ENCODE measurements around the gene CACNA1G. TPM values are rescaled to one million over a fixed set of nuclear protein-coding genes. Genes with fewer than 3 reads are reported as not detected.

Gene CACNA1G
- total and polyA plus RNA-seq, 4 donors: under 0.01 to 0.14 (median 0.01) TPM; not detected in 1

- Histone ChIP-seq H3K4me3 (ENCODE audit: low read depth in 1 of 3, low read length in 3 of 3) (no peak overlapping the region), H3K36me3 (ENCODE audit: control insufficient read depth in 4 of 4, insufficient read depth in 3 of 4, low read depth in 1 of 4, low read length in 3 of 4) (no peaks in the 10 kb centered on the region), H3K27me3 (ENCODE audit: control insufficient read depth in 4 of 4, insufficient read depth in 4 of 4, low read length in 3 of 4) (no peaks in the 10 kb centered on the region), H3K4me1 (ENCODE audit: control insufficient read depth in 4 of 4, insufficient read depth in 4 of 4, low read length in 3 of 4) (no peaks in the 10 kb centered on the region), H3K9me3 (ENCODE audit: control insufficient read depth in 4 of 4, low read length in 3 of 4) (no peaks in the 10 kb centered on the region), H3K27ac (ENCODE audit: low read depth in 1 of 2, low read length in 2 of 2) (no peak overlapping the region), H3K9ac (ENCODE audit: low read depth in 1 of 2, low read length in 2 of 2) (no peak overlapping the region)
- TF ChIP-seq, protein P1, sequence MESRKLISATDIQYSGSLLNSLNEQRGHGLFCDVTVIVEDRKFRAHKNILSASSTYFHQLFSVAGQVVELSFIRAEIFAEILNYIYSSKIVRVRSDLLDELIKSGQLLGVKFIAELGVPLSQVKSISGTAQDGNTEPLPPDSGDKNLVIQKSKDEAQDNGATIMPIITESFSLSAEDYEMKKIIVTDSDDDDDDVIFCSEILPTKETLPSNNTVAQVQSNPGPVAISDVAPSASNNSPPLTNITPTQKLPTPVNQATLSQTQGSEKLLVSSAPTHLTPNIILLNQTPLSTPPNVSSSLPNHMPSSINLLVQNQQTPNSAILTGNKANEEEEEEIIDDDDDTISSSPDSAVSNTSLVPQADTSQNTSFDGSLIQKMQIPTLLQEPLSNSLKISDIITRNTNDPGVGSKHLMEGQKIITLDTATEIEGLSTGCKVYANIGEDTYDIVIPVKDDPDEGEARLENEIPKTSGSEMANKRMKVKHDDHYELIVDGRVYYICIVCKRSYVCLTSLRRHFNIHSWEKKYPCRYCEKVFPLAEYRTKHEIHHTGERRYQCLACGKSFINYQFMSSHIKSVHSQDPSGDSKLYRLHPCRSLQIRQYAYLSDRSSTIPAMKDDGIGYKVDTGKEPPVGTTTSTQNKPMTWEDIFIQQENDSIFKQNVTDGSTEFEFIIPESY (IDR thresholded peaks at IDR 0.05): no peak
- TF ChIP-seq HNF4A (conservative IDR thresholded peaks at IDR 0.05) (no peak), HNF4G (IDR thresholded peaks at IDR 0.05) (no peak), YY1 (IDR thresholded peaks at IDR 0.05) (no peak), MAX (IDR thresholded peaks at IDR 0.05) (no peak), NR2F2 (IDR thresholded peaks at IDR 0.05) (no peak), ATF3 (IDR thresholded peaks at IDR 0.05) (no peak), RAD21 (IDR thresholded peaks at IDR 0.05) (no peak), SP1 (IDR thresholded peaks at IDR 0.05) (no peak)
- TF ChIP-seq, protein P2, sequence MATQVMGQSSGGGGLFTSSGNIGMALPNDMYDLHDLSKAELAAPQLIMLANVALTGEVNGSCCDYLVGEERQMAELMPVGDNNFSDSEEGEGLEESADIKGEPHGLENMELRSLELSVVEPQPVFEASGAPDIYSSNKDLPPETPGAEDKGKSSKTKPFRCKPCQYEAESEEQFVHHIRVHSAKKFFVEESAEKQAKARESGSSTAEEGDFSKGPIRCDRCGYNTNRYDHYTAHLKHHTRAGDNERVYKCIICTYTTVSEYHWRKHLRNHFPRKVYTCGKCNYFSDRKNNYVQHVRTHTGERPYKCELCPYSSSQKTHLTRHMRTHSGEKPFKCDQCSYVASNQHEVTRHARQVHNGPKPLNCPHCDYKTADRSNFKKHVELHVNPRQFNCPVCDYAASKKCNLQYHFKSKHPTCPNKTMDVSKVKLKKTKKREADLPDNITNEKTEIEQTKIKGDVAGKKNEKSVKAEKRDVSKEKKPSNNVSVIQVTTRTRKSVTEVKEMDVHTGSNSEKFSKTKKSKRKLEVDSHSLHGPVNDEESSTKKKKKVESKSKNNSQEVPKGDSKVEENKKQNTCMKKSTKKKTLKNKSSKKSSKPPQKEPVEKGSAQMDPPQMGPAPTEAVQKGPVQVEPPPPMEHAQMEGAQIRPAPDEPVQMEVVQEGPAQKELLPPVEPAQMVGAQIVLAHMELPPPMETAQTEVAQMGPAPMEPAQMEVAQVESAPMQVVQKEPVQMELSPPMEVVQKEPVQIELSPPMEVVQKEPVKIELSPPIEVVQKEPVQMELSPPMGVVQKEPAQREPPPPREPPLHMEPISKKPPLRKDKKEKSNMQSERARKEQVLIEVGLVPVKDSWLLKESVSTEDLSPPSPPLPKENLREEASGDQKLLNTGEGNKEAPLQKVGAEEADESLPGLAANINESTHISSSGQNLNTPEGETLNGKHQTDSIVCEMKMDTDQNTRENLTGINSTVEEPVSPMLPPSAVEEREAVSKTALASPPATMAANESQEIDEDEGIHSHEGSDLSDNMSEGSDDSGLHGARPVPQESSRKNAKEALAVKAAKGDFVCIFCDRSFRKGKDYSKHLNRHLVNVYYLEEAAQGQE (IDR thresholded peaks at IDR 0.05): no peak
- no peak for DNase-seq (ENCODE audit: low spot score)
- 95% methylated on average over 20 of the region's 20 CpGs for WGBS
Observed at GRCh38 chr17:50572541-50572940, 12.0 kb downstream of the CACNA1G start.

GRCh38 chr17:50573866-50574611 lies 13.5 kb downstream of the CACNA1G start:
- WGBS: 92% methylated on average over 12 of the region's 12 CpGs
- TF ChIP-seq, protein P1 (IDR thresholded peaks at IDR 0.05): no peak
- TF ChIP-seq HNF4A (conservative IDR thresholded peaks at IDR 0.05) (no peak), HNF4G (IDR thresholded peaks at IDR 0.05) (no peak), YY1 (IDR thresholded peaks at IDR 0.05) (no peak), NR2F2 (IDR thresholded peaks at IDR 0.05) (no peak), RAD21 (IDR thresholded peaks at IDR 0.05) (no peak), SP1 (IDR thresholded peaks at IDR 0.05) (no peak), TAF1 (conservative IDR thresholded peaks at IDR 0.05) (no peak), JUND (IDR thresholded peaks at IDR 0.05) (no peak), FOXA2 (IDR thresholded peaks at IDR 0.05) (no peak), RXRA (IDR thresholded peaks at IDR 0.05) (no peak)
- TF ChIP-seq, protein P2 (IDR thresholded peaks at IDR 0.05): no peak
- no peak for DNase-seq (ENCODE audit: low spot score)
- no peaks in the 10 kb centered on the region for H3K27me3 ChIP-seq (ENCODE audit: control insufficient read depth in 4 of 4, insufficient read depth in 4 of 4, low read length in 3 of 4)
- H3K4me1 ChIP-seq (ENCODE audit: control insufficient read depth in 4 of 4, insufficient read depth in 4 of 4, low read length in 3 of 4): no peaks in the 10 kb centered on the region
- no peak overlapping the region for H3K9ac ChIP-seq (ENCODE audit: low read depth in 1 of 2, low read length in 2 of 2)
- H3K9me3 ChIP-seq (ENCODE audit: control insufficient read depth in 4 of 4, low read length in 3 of 4): no peaks in the 10 kb centered on the region
- H3K27ac ChIP-seq (ENCODE audit: low read depth in 1 of 2, low read length in 2 of 2): no peak overlapping the region
- H3K36me3 ChIP-seq (ENCODE audit: control insufficient read depth in 4 of 4, insufficient read depth in 3 of 4, low read depth in 1 of 4, low read length in 3 of 4): no peaks in the 10 kb centered on the region
- H3K4me3 ChIP-seq (ENCODE audit: low read depth in 1 of 3, low read length in 3 of 3): no peak overlapping the region

Data from liver (tissue), 9 donors.